ENCODE results near the gene POLR2I.
A peak's percentile ranks its signal among the peaks of the same experiment; 100 is the strongest.
"Not testable (repeated sequence)": the region's sequence is repeated elsewhere in the genome, so short reads cannot be mapped to it uniquely, and the experiment has no call there.

POLR2I gene

GRCh38 chr19:36114721-36115452 is at the start of gene POLR2I:
Gene POLR2I (minus strand): TSS chr19:36114875. CDS start chr19:36114856, 19 bp downstream.
- peak; percentile 99 for DNase-seq

- no peak for DNase-seq
Measured at GRCh38 chr19:36163813-36164212, 49.1 kb upstream of the POLR2I start.

- DNase-seq: no peak
Measured at GRCh38 chr19:36160821-36161596, 46.3 kb upstream of the POLR2I start.

- DNase-seq: no peak
Measured at GRCh38 chr19:36153126-36153525, 38.5 kb upstream of the POLR2I start.

- no peak for DNase-seq
Measured at GRCh38 chr19:36152352-36153091, 37.8 kb upstream of the POLR2I start, which contains the start of gene COX7A1. Gene COX7A1 (minus strand): TSS chr19:36152447. CDS start chr19:36152407, 40 bp downstream.

- no peak for DNase-seq
Measured at GRCh38 chr19:36152019-36152351, 37.3 kb upstream of the POLR2I start.

- DNase-seq: no peak
Measured at GRCh38 chr19:36151144-36152018, 36.7 kb upstream of the POLR2I start.

- DNase-seq: no peak
Measured at GRCh38 chr19:36150586-36150985, 35.9 kb upstream of the POLR2I start.

GRCh38 chr19:36149673-36150406 is 35.2 kb upstream of the POLR2I start:
- DNase-seq: no peak

GRCh38 chr19:36144624-36145023 is 29.9 kb upstream of the POLR2I start:
- DNase-seq: no peak

- no peak for DNase-seq
Measured at GRCh38 chr19:36142496-36142895, 27.8 kb upstream of the POLR2I start.

- no peak for DNase-seq
Measured at GRCh38 chr19:36142046-36142445, 27.4 kb upstream of the POLR2I start.

GRCh38 chr19:36141039-36141927 is 26.6 kb upstream of the POLR2I start:
- peak; percentile 60 for DNase-seq

- peak; percentile 54 for DNase-seq
Measured at GRCh38 chr19:36140304-36141038, 25.8 kb upstream of the POLR2I start.

- DNase-seq: peak; percentile 94
Measured at GRCh38 chr19:36139473-36140303, 25.0 kb upstream of the POLR2I start, which contains the start of gene CAPNS1. Gene CAPNS1 (plus strand): TSS chr19:36140066. CDS start chr19:36141012, 946 bp downstream.

GRCh38 chr19:36139120-36139472 is 24.4 kb upstream of the POLR2I start:
- no peak for DNase-seq

GRCh38 chr19:36136964-36137686 is 22.4 kb upstream of the POLR2I start:
- DNase-seq: peak; percentile 5

GRCh38 chr19:36134867-36135266 is 20.2 kb upstream of the POLR2I start:
- not testable (repeated sequence) for DNase-seq
